ENCODE measurements around the gene FBXO21. TPM values are rescaled to one million over a fixed set of nuclear protein-coding genes. Genes with fewer than 3 reads are reported as not detected.
"Not testable (repeated sequence)": the region's sequence is repeated elsewhere in the genome, so short reads cannot be mapped to it uniquely, and the experiment has no call there.

The FBXO21 gene
- total RNA-seq, 1 experiment from 2014 or later: 33.7 TPM

GRCh38 chr12:117102800-117103181, 87.5 kb downstream of the FBXO21 start:
- no peak for DNase-seq (ENCODE audit: low spot score)

DNA sequence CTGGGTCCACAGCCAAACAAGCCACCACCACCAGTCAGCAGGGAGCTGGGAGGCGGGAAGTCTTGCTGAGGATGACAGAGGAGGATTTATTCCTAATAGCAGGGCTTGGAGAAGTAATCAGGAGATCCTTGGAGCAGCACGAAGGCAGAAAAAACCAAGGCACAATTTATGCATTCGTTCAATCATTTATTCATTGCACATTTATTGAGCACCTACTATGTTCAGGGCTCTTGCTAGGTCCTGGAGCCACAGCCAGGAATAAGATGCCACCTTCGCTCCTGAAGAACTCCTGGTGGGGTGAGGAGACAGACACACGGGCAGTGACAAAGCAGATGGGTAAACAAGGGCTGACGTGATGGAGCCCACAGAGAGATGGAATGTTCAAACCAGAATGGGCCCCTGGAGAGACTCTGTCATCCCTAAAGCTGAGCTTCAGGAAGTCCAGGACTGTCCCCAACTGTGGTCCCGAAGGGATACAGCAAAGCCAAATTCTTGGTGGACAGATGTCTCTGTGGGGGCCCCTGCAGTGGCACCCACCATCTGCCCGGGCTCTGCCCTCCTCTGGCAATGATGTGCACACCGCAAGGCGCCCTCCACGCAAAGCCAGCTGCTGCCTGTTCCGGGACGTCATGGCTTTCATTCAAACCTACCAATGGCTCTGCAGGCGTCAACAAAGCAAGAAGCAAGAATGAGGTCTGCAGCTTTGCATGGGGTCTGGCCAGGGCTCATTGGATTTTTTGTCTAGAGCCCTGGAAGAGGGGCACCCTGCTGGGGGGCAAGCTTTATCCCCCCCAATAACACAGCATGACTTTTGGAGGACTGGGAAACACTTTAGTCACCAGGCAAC, 88.1 kb downstream of the FBXO21 start:
- no peak for DNase-seq (ENCODE audit: low spot score)

GRCh38 chr12:117100851-117101673, 89.2 kb downstream of the FBXO21 start:
- DNase-seq (ENCODE audit: low spot score): no peak

- no peak for DNase-seq (ENCODE audit: low spot score)
Observed at GRCh38 chr12:117100251-117100650, 90.0 kb downstream of the FBXO21 start.

GRCh38 chr12:117098361-117099217, 91.7 kb downstream of the FBXO21 start:
- no peak for DNase-seq (ENCODE audit: low spot score)

GRCh38 chr12:117098024-117098360, 92.3 kb downstream of the FBXO21 start:
- no peak for DNase-seq (ENCODE audit: low spot score)

DNA sequence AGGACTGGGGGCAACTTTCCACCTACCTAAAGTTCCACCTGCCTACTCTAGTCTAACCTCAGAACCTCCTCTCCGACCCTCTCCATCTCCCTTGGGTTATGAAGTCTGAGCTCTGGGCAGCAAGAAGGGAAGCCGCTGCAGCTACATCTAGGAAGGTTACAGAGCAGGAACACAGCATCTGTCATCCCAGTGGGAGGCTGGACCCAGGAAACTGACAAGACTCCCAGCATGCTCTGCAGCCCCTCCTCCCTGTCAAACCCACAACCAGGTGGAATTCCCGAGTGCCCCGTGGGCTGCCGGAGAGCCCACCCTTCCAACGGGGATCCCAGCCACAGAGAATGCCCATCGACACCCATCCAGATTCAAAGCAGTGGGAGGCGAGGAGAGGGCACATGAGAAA, 93.1 kb downstream of the FBXO21 start:
- no peak for DNase-seq (ENCODE audit: low spot score)

- no peak for DNase-seq (ENCODE audit: low spot score)
Observed at GRCh38 chr12:117096501-117097042, 93.7 kb downstream of the FBXO21 start.

GRCh38 chr12:117095191-117095590, 95.1 kb downstream of the FBXO21 start:
- DNase-seq (ENCODE audit: low spot score): not testable (repeated sequence)

DNA sequence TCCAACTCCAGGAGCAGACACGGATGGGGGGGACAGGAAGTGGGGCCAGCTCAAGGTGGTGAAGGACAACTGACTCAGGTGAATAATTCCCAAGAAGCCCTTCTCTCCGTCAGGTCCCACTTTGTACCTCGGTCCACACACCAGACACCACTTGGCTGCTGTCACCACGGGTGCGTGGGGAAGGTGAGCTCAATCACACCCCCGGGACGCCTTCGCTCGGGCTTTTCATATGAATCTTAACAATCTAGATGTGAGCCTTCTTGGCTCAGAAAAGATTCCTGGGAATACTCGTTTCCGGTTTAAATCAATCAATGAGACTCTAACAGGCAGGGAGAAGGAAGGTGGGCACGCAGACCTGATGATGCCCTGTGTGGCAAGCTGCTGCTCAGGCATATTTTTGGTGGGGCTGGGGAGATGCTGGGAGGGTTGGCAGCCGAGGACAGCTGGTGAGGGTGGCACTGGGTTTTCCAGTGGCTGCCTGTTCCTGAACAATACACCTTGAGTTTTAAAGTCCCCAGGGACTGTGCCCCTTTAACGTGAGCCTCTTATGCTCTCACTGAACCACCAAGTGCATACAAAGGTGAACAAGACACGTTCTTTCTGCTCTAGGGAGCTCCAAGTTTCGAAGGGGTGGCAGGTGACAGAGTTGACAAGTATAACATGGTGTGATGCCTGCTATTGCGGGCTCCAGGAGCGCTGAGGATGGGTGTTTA, 96.2 kb downstream of the FBXO21 start:
- DNase-seq (ENCODE audit: low spot score): no peak

- no peak for DNase-seq (ENCODE audit: low spot score)
Observed at GRCh38 chr12:117093431-117093830, 96.8 kb downstream of the FBXO21 start.

GRCh38 chr12:117092886-117093285, 97.4 kb downstream of the FBXO21 start:
- DNase-seq (ENCODE audit: low spot score): no peak

DNA sequence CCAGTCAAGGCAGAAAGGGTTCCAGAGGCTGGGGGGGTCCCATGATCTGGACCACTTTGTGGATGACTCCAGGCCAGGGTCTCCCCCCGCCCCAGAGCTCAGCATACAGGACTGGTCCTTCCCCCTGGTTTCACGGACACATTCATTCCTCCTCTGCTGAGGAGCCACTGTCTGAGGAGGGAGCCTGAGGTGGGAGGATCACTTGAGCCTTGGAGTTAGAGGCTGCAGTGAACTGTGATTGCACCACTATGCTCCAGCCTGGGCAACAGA, 97.8 kb downstream of the FBXO21 start:
- no peak for DNase-seq (ENCODE audit: low spot score)

Other genes with a start within 250 kb of the FBXO21 start
- 3.9 and 8.0 TPM in 2 replicates for gene TESC, start 91.1 kb downstream of the FBXO21 start, total RNA-seq (2014; rRNA removed; shearing (Covaris generic))
- gene NOS1, start 171.2 kb upstream of the FBXO21 start, total RNA-seq (2014; rRNA removed; shearing (Covaris generic)): not detected in 2 replicates

Data from H4 (cell line).